A673 (cell line): Measurements from ENCODE around the gene TBXAS1. TPM values are rescaled to one million over a fixed set of nuclear protein-coding genes. Genes with fewer than 3 reads are reported as not detected.

ENCODE experiments used
- BruUV-seq: library from RNA; stranded (reverse); fragments of 400-500 nt; replicated peaks from 2 replicates; lab custom pipeline; 2021; lab: Mats Ljungman, UMichigan
- CTCF ChIA-PET: fragments of 300-600 bp; sonication (Branson Sonifier 250); formaldehyde crosslinking; loops from one replicate; lab custom pipeline; 2022; ENCODE audit warnings: antibody characterized with exemption; lab: Charles Lee
- POLR2A ChIA-PET: fragments of 300-600 bp; sonication (Branson Sonifier 250); formaldehyde crosslinking; loops from one replicate; lab custom pipeline; 2022; ENCODE audit warnings: antibody characterized with exemption; ENCODE audit not compliant: low non-redundant PET; lab: Charles Lee
- DNase-seq: peaks from one replicate; pipeline ENCODE4 v3.0.0-alpha.2; 2015; ENCODE audit warnings: low spot score
- H3K27ac ChIP-seq: fragments of 200-600 bp; sonication (generic); 2 replicates; pipeline ENCODE4 v1.5.1; 2016; ENCODE audit warnings: mixed run types, low read depth, mild to moderate bottlenecking, mixed read lengths, antibody characterized with exemption, low read length; ENCODE audit not compliant: poor library complexity, severe bottlenecking
- H3K27me3 ChIP-seq: fragments of 200-600 bp; sonication (generic); replicated peaks from 2 replicates; pipeline ENCODE4 v1.6.1; 2017; ENCODE audit warnings: mixed run types, low read depth, mild to moderate bottlenecking, mixed read lengths, antibody characterized with exemption, low read length; ENCODE audit not compliant: insufficient read depth, poor library complexity
- H3K36me3 ChIP-seq: fragments of 200-600 bp; sonication (generic); 2 replicates; pipeline ENCODE4 v1.6.1; 2016; ENCODE audit warnings: mixed run types, mild to moderate bottlenecking, mixed read lengths, antibody characterized with exemption, low read length; ENCODE audit not compliant: insufficient read depth, poor library complexity, severe bottlenecking
- H3K4me1 ChIP-seq: fragments of 200-600 bp; sonication (generic); 2 replicates; pipeline ENCODE4 v1.6.1; 2017; ENCODE audit warnings: mixed run types, mild to moderate bottlenecking, mixed read lengths, antibody characterized with exemption, low read length; ENCODE audit not compliant: insufficient read depth, poor library complexity, severe bottlenecking
- H3K4me3 ChIP-seq: fragments of 200-600 bp; sonication (generic); 2 replicates; pipeline ENCODE4 v1.5.1; 2016; ENCODE audit warnings: low read depth, mixed run types, mild to moderate bottlenecking, mixed read lengths, low read length; ENCODE audit not compliant: poor library complexity, severe bottlenecking
- H3K9me3 ChIP-seq: fragments of 200-600 bp; sonication (generic); 2 replicates; pipeline ENCODE4 v1.6.1; 2016; ENCODE audit warnings: mixed run types, low read depth, mild to moderate bottlenecking, mixed read lengths, antibody characterized with exemption, low read length; ENCODE audit not compliant: poor library complexity, severe bottlenecking
- CTCF ChIP-seq: fragments of 300-800, 200-600 bp; sonication (generic); conservative IDR thresholded peaks from 2 replicates; pipeline ENCODE4 v1.5.1; 2017; ENCODE audit warnings: low read depth, mild to moderate bottlenecking, antibody characterized with exemption, low read length, moderate library complexity, mixed read lengths
- EZH2 ChIP-seq: fragments of 200-600 bp; sonication (generic); IDR thresholded peaks from 2 replicates; pipeline ENCODE4 v1.6.1; 2017; ENCODE audit warnings: borderline replicate concordance, low read depth, mild to moderate bottlenecking, mixed read lengths, antibody characterized with exemption, low read length; ENCODE audit not compliant: poor library complexity, severe bottlenecking
- intact Hi-C: fragments of 100-400 bp; cut with micrococcal nuclease; formaldehyde crosslinking; loops from one replicate; pipeline ENCODE4 v1.10.0; 2022; ENCODE audit not compliant: unreplicated experiment
- total RNA-seq: library from RNA; stranded (reverse); gene quantifications from 2 replicates; pipeline ENCODE4 v1.2.3, GENCODE V29; 2021

Gene TBXAS1
- total RNA-seq, 1 experiment from 2014 or later: 2.5 TPM

GRCh38 chr7:140033779-140034363, 204.8 kb downstream of the TBXAS1 start:
- Histone ChIP-seq H3K36me3 (no peaks in the 10 kb centered on the region), H3K4me3 (no peak overlapping the region), H3K9me3 (no peaks in the 10 kb centered on the region), H3K27ac (no peak overlapping the region), H3K27me3 (no peaks in the 10 kb centered on the region), H3K4me1 (no peaks in the 10 kb centered on the region)
- intact Hi-C loops: no loop called here
- no TSS peak for BruUV-seq
- ChIA-PET POLR2A (no interaction called here), CTCF (no interaction called here)
- no peak for DNase-seq
- TF ChIP-seq EZH2: no peak
- no peak for TF ChIP-seq CTCF

GRCh38 chr7:140034421-140034820, 205.4 kb downstream of the TBXAS1 start:
- no peak for TF ChIP-seq CTCF
- Histone ChIP-seq H3K4me1 (no peaks in the 10 kb centered on the region), H3K27ac (no peak overlapping the region), H3K27me3 (no peaks in the 10 kb centered on the region), H3K9me3 (no peaks in the 10 kb centered on the region), H3K36me3 (no peaks in the 10 kb centered on the region), H3K4me3 (no peak overlapping the region)
- no TSS peak for BruUV-seq
- DNase-seq: no peak
- ChIA-PET POLR2A (no interaction called here), CTCF (no interaction called here)
- intact Hi-C loops: no loop called here

GRCh38 chr7:140035400-140036223, 206.5 kb downstream of the TBXAS1 start:
- H3K27me3 ChIP-seq: no peaks in the 10 kb centered on the region
- H3K36me3 ChIP-seq: no peaks in the 10 kb centered on the region
- H3K27ac ChIP-seq: no peak overlapping the region
- no peak overlapping the region for H3K4me3 ChIP-seq
- no peaks in the 10 kb centered on the region for H3K9me3 ChIP-seq
- CTCF ChIA-PET: no interaction called here
- POLR2A ChIA-PET: no interaction called here
- no TSS peak for BruUV-seq
- TF ChIP-seq CTCF (no peak), EZH2 (no peak)
- intact Hi-C loops: no loop called here
- no peaks in the 10 kb centered on the region for H3K4me1 ChIP-seq
- no peak for DNase-seq
